ENCODE measurements around the gene FRG1. TPM values are rescaled to one million over a fixed set of nuclear protein-coding genes. Genes with fewer than 3 reads are reported as not detected.
A peak's percentile ranks its signal among the peaks of the same experiment; 100 is the strongest.
"Not testable (repeated sequence)": the region's sequence is repeated elsewhere in the genome, so short reads cannot be mapped to it uniquely, and the experiment has no call there.

The FRG1 gene
- total RNA-seq, 1 experiment from 2014 or later = 40.0 TPM

GRCh38 chr4:189948486-189948885 lies 7.8 kb downstream of the FRG1 start:
- H3K36me3 Mint-ChIP-seq (ENCODE audit: insufficient read depth, unreplicated experiment); intact Hi-C loops (cut with micrococcal nuclease; ENCODE audit: unreplicated experiment); DNase-seq; H3K27me3 Mint-ChIP-seq (ENCODE audit: insufficient read depth, unreplicated experiment); H3K4me1 Mint-ChIP-seq (ENCODE audit: low read depth, unreplicated experiment); POLR2A ChIA-PET; H3K9me3 ChIP-seq; H3K27me3 ChIP-seq (replicated peaks; ENCODE audit: control insufficient read depth, insufficient read depth, low read length); H3K36me3 ChIP-seq (ENCODE audit: control insufficient read depth, insufficient read depth, low read length); H3K4me1 ChIP-seq; H3K9me3 Mint-ChIP-seq (ENCODE audit: unreplicated experiment); BruUV-seq (replicated peaks); CTCF ChIA-PET; H3K4me3 ChIP-seq (ENCODE audit: low read depth, low read length); H3K4me3 Mint-ChIP-seq (ENCODE audit: unreplicated experiment); H3K27ac Mint-ChIP-seq (ENCODE audit: unreplicated experiment): not testable (repeated sequence)

- H3K9me3 Mint-ChIP-seq (ENCODE audit: unreplicated experiment); H3K36me3 ChIP-seq (ENCODE audit: control insufficient read depth, insufficient read depth, low read length); CTCF ChIA-PET; H3K36me3 Mint-ChIP-seq (ENCODE audit: insufficient read depth, unreplicated experiment); H3K27me3 ChIP-seq (replicated peaks; ENCODE audit: control insufficient read depth, insufficient read depth, low read length); BruUV-seq (replicated peaks); H3K4me1 ChIP-seq; POLR2A ChIA-PET; H3K9me3 ChIP-seq; H3K4me3 ChIP-seq (ENCODE audit: low read depth, low read length); H3K4me3 Mint-ChIP-seq (ENCODE audit: unreplicated experiment); H3K27ac Mint-ChIP-seq (ENCODE audit: unreplicated experiment); H3K4me1 Mint-ChIP-seq (ENCODE audit: low read depth, unreplicated experiment); intact Hi-C loops (cut with micrococcal nuclease; ENCODE audit: unreplicated experiment); DNase-seq; H3K27me3 Mint-ChIP-seq (ENCODE audit: insufficient read depth, unreplicated experiment): not testable (repeated sequence)
Measured at GRCh38 chr4:189969291-189969690, 28.6 kb downstream of the FRG1 start.

DNA sequence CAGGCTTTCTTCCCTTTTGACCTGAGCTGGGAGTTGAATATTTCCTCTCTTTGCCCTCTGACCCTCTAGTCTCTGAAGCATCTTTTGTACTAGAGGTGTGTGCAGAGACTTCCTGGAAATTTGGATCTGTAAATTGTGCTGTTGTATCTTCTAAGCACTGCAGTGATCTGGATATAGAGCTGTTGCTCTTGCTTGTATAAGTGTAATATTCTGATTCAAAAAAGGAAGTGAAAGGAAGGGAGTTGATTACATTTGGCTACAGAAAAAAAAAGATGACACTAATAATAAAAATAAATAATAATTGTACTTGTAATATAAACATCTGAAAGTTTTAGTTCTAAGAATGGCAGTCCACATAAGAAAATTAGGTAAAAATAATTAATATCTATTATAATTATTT lies 33.0 kb downstream of the FRG1 start:
- Histone ChIP-seq H3K27me3 (replicated peaks; ENCODE audit: control insufficient read depth, insufficient read depth, low read length) (no peaks in the 10 kb centered on the region), H3K9me3 (no peaks in the 10 kb centered on the region), H3K36me3 (ENCODE audit: control insufficient read depth, insufficient read depth, low read length) (no peaks in the 10 kb centered on the region), H3K4me1 (no peaks in the 10 kb centered on the region), H3K4me3 (ENCODE audit: low read depth, low read length) (no peak overlapping the region)
- no TSS peak for BruUV-seq (replicated peaks)
- intact Hi-C loops (cut with micrococcal nuclease; ENCODE audit: unreplicated experiment) = no loop called here
- TF ChIP-seq CTCF (IDR thresholded peaks at IDR 0.05; ENCODE audit: insufficient read depth in 1 of 2, low read depth in 1 of 2, low read length in 1 of 2, severe bottlenecking in 1 of 2, unreplicated experiment in 1 of 2) = no peak
- H3K4me3 Mint-ChIP-seq (ENCODE audit: unreplicated experiment) = no peak overlapping the region
- ChIA-PET CTCF (no interaction called here), POLR2A (no interaction called here)
- no peaks in the 10 kb centered on the region for H3K36me3 Mint-ChIP-seq (ENCODE audit: insufficient read depth, unreplicated experiment)
- H3K4me1 Mint-ChIP-seq (ENCODE audit: low read depth, unreplicated experiment) = no peaks in the 10 kb centered on the region
- DNase-seq = no peak
- no peak overlapping the region for H3K27ac Mint-ChIP-seq (ENCODE audit: unreplicated experiment)
- H3K9me3 Mint-ChIP-seq (ENCODE audit: unreplicated experiment) = no peaks in the 10 kb centered on the region
- H3K27me3 Mint-ChIP-seq (ENCODE audit: insufficient read depth, unreplicated experiment) = peaks cover 5% of the 10 kb centered on the region

GRCh38 chr4:189974056-189974455 lies 33.4 kb downstream of the FRG1 start:
- ChIA-PET CTCF (no interaction called here), POLR2A (no interaction called here)
- BruUV-seq (replicated peaks) = no TSS peak
- H3K27me3 Mint-ChIP-seq (ENCODE audit: insufficient read depth, unreplicated experiment) = peaks cover 5% of the 10 kb centered on the region
- H3K27ac Mint-ChIP-seq (ENCODE audit: unreplicated experiment) = no peak overlapping the region
- H3K9me3 Mint-ChIP-seq (ENCODE audit: unreplicated experiment) = no peaks in the 10 kb centered on the region
- Histone ChIP-seq H3K9me3 (no peaks in the 10 kb centered on the region), H3K27me3 (replicated peaks; ENCODE audit: control insufficient read depth, insufficient read depth, low read length) (no peaks in the 10 kb centered on the region), H3K4me3 (ENCODE audit: low read depth, low read length) (no peak overlapping the region), H3K36me3 (ENCODE audit: control insufficient read depth, insufficient read depth, low read length) (no peaks in the 10 kb centered on the region), H3K4me1 (no peaks in the 10 kb centered on the region)
- intact Hi-C loops (cut with micrococcal nuclease; ENCODE audit: unreplicated experiment) = no loop called here
- H3K36me3 Mint-ChIP-seq (ENCODE audit: insufficient read depth, unreplicated experiment) = no peaks in the 10 kb centered on the region
- DNase-seq = peak in 1 of 2 experiments; percentile 29
- no peaks in the 10 kb centered on the region for H3K4me1 Mint-ChIP-seq (ENCODE audit: low read depth, unreplicated experiment)
- H3K4me3 Mint-ChIP-seq (ENCODE audit: unreplicated experiment) = no peak overlapping the region
- peak; percentile 18 to 38 for TF ChIP-seq CTCF (IDR thresholded peaks at IDR 0.05; ENCODE audit: insufficient read depth in 1 of 2, low read depth in 1 of 2, low read length in 1 of 2, severe bottlenecking in 1 of 2, unreplicated experiment in 1 of 2)
